ENCODE measurements around the gene CENPS.

GRCh38 chr1:10480614-10481013 is 50.4 kb downstream of the CENPS start:
- TF ChIP-seq USF2 (IDR thresholded peaks at IDR 0.05; ENCODE audit: low read length) (no peak), TEAD4 (IDR thresholded peaks at IDR 0.05; ENCODE audit: low read depth, low read length) (no peak), CTCF (IDR thresholded peaks at IDR 0.05; ENCODE audit: control extremely low read depth in 1 of 3, insufficient read depth in 1 of 3, low read depth in 1 of 3, low read length in 3 of 3) (no peak), CREB1 (IDR thresholded peaks at IDR 0.05) (no peak), POLR2A (IDR thresholded peaks at IDR 0.05; ENCODE audit: control extremely low read depth in 1 of 2, low read depth in 2 of 2, low read length in 2 of 2) (no peak), HDAC6 (IDR thresholded peaks at IDR 0.05; ENCODE audit: low read depth, low read length) (no peak), POLR2AphosphoS5 (IDR thresholded peaks at IDR 0.05; ENCODE audit: low read depth, low read length) (no peak), NRF1 (IDR thresholded peaks at IDR 0.05; ENCODE audit: low read depth, low read length) (no peak), JUN (IDR thresholded peaks at IDR 0.05; ENCODE audit: low read depth, low read length) (no peak), CEBPB (IDR thresholded peaks at IDR 0.05; ENCODE audit: low read depth, low read length) (no peak)

Data from H1 (cell line).